Loucy (cell line): Measurements from ENCODE around the gene THADA.

Source experiments
- H2AFZ ChIP-seq: fragments of 200-600 bp; sonication (generic); 2 replicates; pipeline ENCODE4 v1.6.0; 2016; ENCODE audit warnings: antibody characterized with exemption, mild to moderate bottlenecking, low read length, moderate library complexity
- H3F3A ChIP-seq: fragments of 200-600 bp; 2 replicates; pipeline ENCODE4 v1.6.0; 2016; ENCODE audit warnings: antibody characterized with exemption, low read depth, mild to moderate bottlenecking
- H3K27me3 ChIP-seq: fragments of 200-600 bp; sonication (generic); 2 replicates; pipeline ENCODE4 v1.6.1; 2014; ENCODE audit warnings: low read length, mild to moderate bottlenecking; ENCODE audit not compliant: insufficient read depth, poor library complexity, severe bottlenecking
- H3K36me3 ChIP-seq: fragments of 200-600 bp; sonication (generic); 2 replicates; pipeline ENCODE4 v1.6.1; 2016; ENCODE audit warnings: low read length; ENCODE audit not compliant: insufficient read depth
- H3K4me1 ChIP-seq: fragments of 200-600 bp; sonication (generic); 2 replicates; pipeline ENCODE4 v1.5.1; 2014; ENCODE audit warnings: low read length, mild to moderate bottlenecking; ENCODE audit not compliant: insufficient read depth, poor library complexity, severe bottlenecking
- H3K4me2 ChIP-seq: fragments of 200-600 bp; sonication (generic); 2 replicates; pipeline ENCODE4 v1.6.0; 2014; ENCODE audit warnings: antibody characterized with exemption, low read length, low read depth, mild to moderate bottlenecking; ENCODE audit not compliant: poor library complexity, severe bottlenecking
- H3K4me3 ChIP-seq: fragments of 200-600 bp; sonication (generic); 2 replicates; pipeline ENCODE4 v1.5.1; 2014; ENCODE audit warnings: low read length, mild to moderate bottlenecking, mixed read lengths; ENCODE audit not compliant: poor library complexity, severe bottlenecking
- H3K79me2 ChIP-seq: fragments of 200-600 bp; sonication (generic); 2 replicates; pipeline ENCODE4 v1.6.1; 2014; ENCODE audit warnings: low read length; ENCODE audit not compliant: insufficient read depth
- H3K9ac ChIP-seq: fragments of 200-600 bp; sonication (generic); 2 replicates; pipeline ENCODE4 v1.6.0; 2014; ENCODE audit warnings: mild to moderate bottlenecking, low read depth, low read length, moderate library complexity; ENCODE audit not compliant: poor library complexity, severe bottlenecking
- H3K9me2 ChIP-seq: fragments of 200-600 bp; sonication (generic); replicated peaks from 2 replicates; pipeline ENCODE4 v1.6.1; 2016; ENCODE audit warnings: low read depth, low read length, mixed read lengths
- H3K9me3 ChIP-seq: fragments of 200-600 bp; sonication (generic); 2 replicates; pipeline ENCODE4 v1.6.1; 2014; ENCODE audit warnings: mild to moderate bottlenecking, antibody characterized with exemption, low read length, low read depth; ENCODE audit not compliant: insufficient read depth
- H4K20me1 ChIP-seq: fragments of 200-600 bp; sonication (generic); 2 replicates; pipeline ENCODE4 v1.6.0; 2014; ENCODE audit warnings: antibody characterized with exemption, low read length, mild to moderate bottlenecking; ENCODE audit not compliant: insufficient read depth, poor library complexity, severe bottlenecking
- EZH2phosphoT487 ChIP-seq: fragments of 200-600 bp; IDR thresholded peaks from 2 replicates; pipeline ENCODE4 v1.6.1; 2018; ENCODE audit warnings: antibody characterized with exemption, mild to moderate bottlenecking, moderate library complexity, borderline replicate concordance
- TF ChIP-seq, protein P1 (sequence below): fragments of 200-600 bp; sonication (generic); conservative IDR thresholded peaks from 2 replicates; pipeline ENCODE4 v1.5.1; 2014; ENCODE audit warnings: mild to moderate bottlenecking, antibody characterized with exemption, low read length

Gene THADA

DNA sequence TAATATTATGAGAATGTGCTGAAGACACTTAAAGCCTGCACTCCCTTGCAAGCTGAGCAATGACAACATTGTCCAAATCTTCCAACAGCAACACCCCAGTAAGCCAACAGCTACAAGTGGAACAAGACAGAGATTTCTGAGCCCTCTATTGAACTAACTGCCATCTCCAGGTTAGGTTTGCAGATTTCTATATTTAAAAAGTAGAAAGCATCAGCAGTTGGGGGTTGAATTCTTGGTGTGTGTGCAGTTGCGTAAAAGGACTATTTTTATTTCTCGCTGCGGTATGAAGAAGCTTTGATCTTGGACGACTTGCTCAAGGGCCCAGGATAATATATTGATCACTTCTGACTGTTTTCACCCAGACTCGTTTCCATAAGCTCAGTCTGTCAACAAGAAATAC lies 263.2 kb downstream of the THADA start:
- H3K9ac ChIP-seq: no peak overlapping the region
- H3K4me3 ChIP-seq: no peak overlapping the region
- no peaks in the 10 kb centered on the region for H3K79me2 ChIP-seq
- H3F3A ChIP-seq: no peaks in the 10 kb centered on the region
- peaks cover 5% of the 10 kb centered on the region; the same call in 1 of the 2 replicates for H3K36me3 ChIP-seq
- no peak for TF ChIP-seq EZH2phosphoT487
- TF ChIP-seq, protein P1, sequence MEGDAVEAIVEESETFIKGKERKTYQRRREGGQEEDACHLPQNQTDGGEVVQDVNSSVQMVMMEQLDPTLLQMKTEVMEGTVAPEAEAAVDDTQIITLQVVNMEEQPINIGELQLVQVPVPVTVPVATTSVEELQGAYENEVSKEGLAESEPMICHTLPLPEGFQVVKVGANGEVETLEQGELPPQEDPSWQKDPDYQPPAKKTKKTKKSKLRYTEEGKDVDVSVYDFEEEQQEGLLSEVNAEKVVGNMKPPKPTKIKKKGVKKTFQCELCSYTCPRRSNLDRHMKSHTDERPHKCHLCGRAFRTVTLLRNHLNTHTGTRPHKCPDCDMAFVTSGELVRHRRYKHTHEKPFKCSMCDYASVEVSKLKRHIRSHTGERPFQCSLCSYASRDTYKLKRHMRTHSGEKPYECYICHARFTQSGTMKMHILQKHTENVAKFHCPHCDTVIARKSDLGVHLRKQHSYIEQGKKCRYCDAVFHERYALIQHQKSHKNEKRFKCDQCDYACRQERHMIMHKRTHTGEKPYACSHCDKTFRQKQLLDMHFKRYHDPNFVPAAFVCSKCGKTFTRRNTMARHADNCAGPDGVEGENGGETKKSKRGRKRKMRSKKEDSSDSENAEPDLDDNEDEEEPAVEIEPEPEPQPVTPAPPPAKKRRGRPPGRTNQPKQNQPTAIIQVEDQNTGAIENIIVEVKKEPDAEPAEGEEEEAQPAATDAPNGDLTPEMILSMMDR: no peak
- H3K9me2 ChIP-seq: no peaks in the 10 kb centered on the region
- H3K9me3 ChIP-seq: no peaks in the 10 kb centered on the region
- H2AFZ ChIP-seq: no peak overlapping the region
- no peaks in the 10 kb centered on the region for H3K27me3 ChIP-seq
- no peak overlapping the region for H3K4me2 ChIP-seq
- no peaks in the 10 kb centered on the region for H4K20me1 ChIP-seq
- H3K4me1 ChIP-seq: no peaks in the 10 kb centered on the region

DNA sequence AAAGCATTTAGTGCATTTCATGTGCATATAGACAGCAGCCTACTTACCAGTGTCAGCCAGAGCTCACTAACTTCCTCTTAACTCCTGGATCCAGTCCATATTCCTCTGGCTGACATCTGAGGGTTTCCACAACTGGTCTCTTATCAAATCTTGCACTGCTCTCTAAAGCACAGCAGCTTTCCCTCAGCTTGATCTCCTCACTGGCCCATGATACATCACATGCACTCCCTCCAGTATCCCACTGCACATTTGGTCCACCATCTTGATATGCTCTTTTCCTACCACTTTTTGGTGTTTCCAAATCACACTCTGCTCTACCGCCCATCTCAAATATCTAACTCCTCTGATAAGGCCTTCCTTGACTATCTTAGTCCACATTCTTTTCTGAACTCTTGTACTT lies 264.4 kb downstream of the THADA start:
- Histone ChIP-seq H3K4me2 (no peak overlapping the region), H4K20me1 (no peaks in the 10 kb centered on the region), H3K4me1 (peaks cover 6% of the 10 kb centered on the region), H3K36me3 (peaks cover 5% of the 10 kb centered on the region; the same call in 1 of the 2 replicates), H3K9me3 (no peaks in the 10 kb centered on the region), H3K79me2 (no peaks in the 10 kb centered on the region), H3K9ac (no peak overlapping the region), H3K9me2 (no peaks in the 10 kb centered on the region), H2AFZ (no peak overlapping the region), H3K4me3 (no peak overlapping the region), H3K27me3 (no peaks in the 10 kb centered on the region), H3F3A (no peaks in the 10 kb centered on the region)
- TF ChIP-seq, protein P1: no peak
- TF ChIP-seq EZH2phosphoT487: no peak

DNA sequence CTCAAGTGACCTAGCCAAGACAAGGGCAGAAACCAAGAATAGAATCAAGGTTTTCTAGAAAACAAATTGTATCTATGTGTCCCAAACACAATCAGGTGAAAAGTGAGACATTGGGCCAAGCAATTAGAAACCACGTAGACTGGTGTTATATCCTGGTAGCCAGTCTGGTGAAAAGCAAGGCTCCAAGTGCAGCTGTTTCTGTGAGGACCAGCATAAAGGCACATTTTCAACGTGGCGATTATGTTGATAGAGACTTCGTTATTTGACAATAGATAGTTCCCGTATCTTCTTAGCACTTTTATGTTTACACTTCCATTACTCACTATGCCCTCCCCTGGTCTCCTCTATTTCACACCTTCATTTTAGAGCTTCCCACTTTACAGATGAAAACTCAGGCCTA lies 266.2 kb downstream of the THADA start:
- H3F3A ChIP-seq: no peaks in the 10 kb centered on the region
- H3K4me3 ChIP-seq: no peak overlapping the region
- H3K4me1 ChIP-seq: peaks cover 6% of the 10 kb centered on the region
- no peaks in the 10 kb centered on the region for H3K79me2 ChIP-seq
- no peaks in the 10 kb centered on the region for H3K27me3 ChIP-seq
- H3K4me2 ChIP-seq: no peak overlapping the region
- no peaks in the 10 kb centered on the region for H3K9me2 ChIP-seq
- H2AFZ ChIP-seq: no peak overlapping the region
- no peak overlapping the region for H3K9ac ChIP-seq
- no peaks in the 10 kb centered on the region for H4K20me1 ChIP-seq
- TF ChIP-seq EZH2phosphoT487: no peak
- TF ChIP-seq, protein P1: no peak
- H3K9me3 ChIP-seq: no peaks in the 10 kb centered on the region
- H3K36me3 ChIP-seq: peaks cover 5% of the 10 kb centered on the region; the same call in 1 of the 2 replicates
